ENCODE measurements around the gene GDI2.
A peak's percentile ranks its signal among the peaks of the same experiment; 100 is the strongest.
"Not testable (repeated sequence)": the region's sequence is repeated elsewhere in the genome, so short reads cannot be mapped to it uniquely, and the experiment has no call there.

GDI2 gene

DNA sequence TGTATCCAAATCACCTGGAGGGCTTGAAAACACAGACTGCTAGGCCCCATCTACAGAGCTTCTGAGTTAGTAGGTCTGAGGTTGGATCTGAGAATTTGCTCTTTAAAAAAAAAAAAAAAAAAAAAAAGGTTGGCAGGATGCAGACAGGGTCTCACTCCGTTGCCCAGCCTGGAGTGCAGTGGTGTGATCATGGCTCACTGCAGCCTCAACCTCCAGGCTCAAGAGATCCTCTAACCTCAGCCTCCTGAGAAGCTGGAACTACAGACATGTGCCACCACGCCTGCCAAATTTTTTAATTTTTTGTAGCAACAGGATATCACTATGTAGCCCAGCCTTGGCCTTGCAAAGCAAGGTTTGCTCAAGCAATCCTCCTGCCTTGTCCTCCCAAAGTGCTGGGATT lies 8.0 kb downstream of the GDI2 start:
- H3K4me3 ChIP-seq: no peak overlapping the region
- no peak overlapping the region for H3K27ac ChIP-seq

DNA sequence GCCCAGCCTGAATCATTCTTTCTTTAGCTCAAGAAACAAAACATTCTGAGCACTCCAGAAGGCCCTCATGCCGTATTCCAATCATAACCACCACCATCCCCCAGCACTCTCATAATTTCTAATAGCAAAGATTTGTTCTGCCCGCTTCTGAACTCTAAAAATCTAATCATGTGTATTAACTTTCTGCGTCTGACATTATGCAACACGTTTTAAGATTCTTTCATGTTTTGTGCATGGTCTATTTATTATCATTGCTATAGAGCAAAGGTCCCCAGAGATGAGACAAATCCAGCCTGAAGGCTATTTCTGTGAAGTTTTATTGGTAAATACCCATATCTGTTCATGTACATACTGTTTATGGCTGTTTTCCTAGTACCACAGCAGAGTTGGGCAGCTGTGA lies 8.8 kb downstream of the GDI2 start:
- Histone ChIP-seq H3K4me3 (no peak overlapping the region), H3K27ac (no peak overlapping the region)

GRCh38 chr10:5800782-5801181 lies 12.5 kb downstream of the GDI2 start:
- H3K27ac ChIP-seq: no peak overlapping the region
- H3K4me3 ChIP-seq: no peak overlapping the region

DNA sequence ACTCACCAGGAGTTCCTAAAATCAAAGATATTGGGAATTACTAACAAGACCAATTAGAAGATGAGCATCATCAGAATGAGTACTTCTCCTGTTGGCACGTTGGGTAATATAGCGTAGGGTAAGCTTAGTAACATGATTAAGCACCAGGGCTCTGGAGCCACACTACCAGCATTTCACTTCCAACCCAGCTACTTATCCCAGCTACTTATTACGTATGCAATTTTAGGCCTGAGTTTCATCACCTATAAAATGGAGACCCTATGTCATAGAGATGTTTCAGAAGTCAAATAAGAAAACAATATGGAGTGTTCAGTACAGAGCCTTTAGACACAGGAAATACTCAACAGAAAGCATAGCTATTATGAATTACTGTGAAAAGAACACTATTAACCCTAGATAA lies 19.0 kb downstream of the GDI2 start:
- Histone ChIP-seq H3K4me3 (no peak overlapping the region), H3K27ac (no peak overlapping the region)

DNA sequence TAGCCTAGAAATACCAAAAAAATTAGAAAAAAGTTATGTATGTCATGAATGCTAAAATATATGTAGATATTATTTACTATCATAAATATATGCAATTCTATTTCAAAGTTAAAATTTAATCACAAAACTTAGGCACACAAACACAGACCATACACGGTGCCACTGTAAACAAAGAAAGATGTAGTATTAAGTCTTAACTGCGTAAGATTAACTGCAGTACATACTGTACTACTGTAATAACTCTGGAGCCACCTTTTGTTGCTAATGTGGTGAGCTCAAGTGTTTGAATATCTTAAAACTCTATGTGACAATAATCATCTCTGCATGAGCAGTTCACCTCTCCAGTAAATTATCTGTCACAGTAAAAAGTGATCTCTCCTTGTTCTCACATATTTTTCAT lies 23.6 kb downstream of the GDI2 start:
- Histone ChIP-seq H3K4me3 (no peak overlapping the region), H3K27ac (no peak overlapping the region)

GRCh38 chr10:5788969-5789368 lies 24.3 kb downstream of the GDI2 start:
- H3K27ac ChIP-seq: no peak overlapping the region
- no peak overlapping the region for H3K4me3 ChIP-seq

DNA sequence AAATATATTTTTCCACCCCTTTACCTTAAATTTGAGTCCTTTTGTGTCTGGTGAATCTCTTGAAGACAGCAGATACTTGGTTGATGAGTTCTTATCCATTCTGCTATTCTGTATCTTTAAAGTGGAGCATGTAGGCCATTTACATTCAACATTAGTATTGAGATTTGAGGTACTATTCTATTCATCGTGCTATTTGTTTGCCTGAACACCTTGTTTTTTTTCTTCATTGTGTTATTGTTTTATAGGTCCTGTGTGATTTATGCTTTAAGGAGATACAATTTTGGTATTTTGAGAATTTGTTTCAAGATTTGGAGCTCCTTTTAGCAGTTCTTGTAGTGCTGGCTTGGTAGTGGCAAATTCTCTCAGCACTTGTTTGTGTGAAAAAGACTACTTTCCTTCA lies 29.9 kb downstream of the GDI2 start:
- no peak overlapping the region for H3K4me3 ChIP-seq
- no peak overlapping the region for H3K27ac ChIP-seq

DNA sequence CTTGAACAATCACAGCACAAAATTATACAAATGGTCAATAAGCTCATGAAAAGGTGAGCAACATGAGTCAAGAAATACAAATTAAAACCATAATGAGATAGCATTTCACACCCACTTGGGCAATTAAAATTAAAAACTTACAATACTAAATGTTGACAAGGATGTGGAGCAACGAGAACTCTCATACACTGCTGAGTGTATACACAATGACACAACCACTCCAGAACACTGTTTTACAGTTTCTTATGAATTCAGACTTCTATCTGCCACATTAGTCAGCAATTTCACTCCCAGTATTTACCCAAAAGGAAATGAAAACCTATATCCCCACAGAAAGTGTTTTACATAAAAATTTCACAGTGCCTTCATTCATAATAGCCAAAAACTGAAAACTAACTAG lies 31.1 kb downstream of the GDI2 start:
- H3K27ac ChIP-seq: no peak overlapping the region
- H3K4me3 ChIP-seq: no peak overlapping the region

- H3K27ac ChIP-seq: no peak overlapping the region
- no peak overlapping the region for H3K4me3 ChIP-seq
Measured at GRCh38 chr10:5779730-5780129, 33.5 kb downstream of the GDI2 start.

GRCh38 chr10:5777758-5778157 lies 35.5 kb downstream of the GDI2 start:
- H3K27ac ChIP-seq, H3K4me3 ChIP-seq: not testable (repeated sequence)

DNA sequence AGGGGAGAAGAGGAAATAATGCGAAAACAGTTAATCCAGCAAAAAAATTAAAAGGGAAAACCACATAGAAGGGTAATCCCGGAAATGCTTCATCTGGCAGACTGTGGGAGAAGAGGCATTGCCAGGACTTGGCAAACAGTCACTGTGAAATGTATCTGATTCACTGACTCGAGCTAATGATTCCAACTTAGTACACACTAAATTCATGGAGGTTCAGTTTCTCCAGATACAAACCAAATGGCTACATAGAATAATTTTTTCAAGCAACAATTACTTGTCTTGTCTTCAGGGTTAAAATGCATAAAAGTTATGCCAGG lies 36.4 kb downstream of the GDI2 start:
- H3K4me3 ChIP-seq: no peak overlapping the region
- peak overlapping the region in 13 of 21 experiments; percentile 13 to 85 (median 42) for H3K27ac ChIP-seq

DNA sequence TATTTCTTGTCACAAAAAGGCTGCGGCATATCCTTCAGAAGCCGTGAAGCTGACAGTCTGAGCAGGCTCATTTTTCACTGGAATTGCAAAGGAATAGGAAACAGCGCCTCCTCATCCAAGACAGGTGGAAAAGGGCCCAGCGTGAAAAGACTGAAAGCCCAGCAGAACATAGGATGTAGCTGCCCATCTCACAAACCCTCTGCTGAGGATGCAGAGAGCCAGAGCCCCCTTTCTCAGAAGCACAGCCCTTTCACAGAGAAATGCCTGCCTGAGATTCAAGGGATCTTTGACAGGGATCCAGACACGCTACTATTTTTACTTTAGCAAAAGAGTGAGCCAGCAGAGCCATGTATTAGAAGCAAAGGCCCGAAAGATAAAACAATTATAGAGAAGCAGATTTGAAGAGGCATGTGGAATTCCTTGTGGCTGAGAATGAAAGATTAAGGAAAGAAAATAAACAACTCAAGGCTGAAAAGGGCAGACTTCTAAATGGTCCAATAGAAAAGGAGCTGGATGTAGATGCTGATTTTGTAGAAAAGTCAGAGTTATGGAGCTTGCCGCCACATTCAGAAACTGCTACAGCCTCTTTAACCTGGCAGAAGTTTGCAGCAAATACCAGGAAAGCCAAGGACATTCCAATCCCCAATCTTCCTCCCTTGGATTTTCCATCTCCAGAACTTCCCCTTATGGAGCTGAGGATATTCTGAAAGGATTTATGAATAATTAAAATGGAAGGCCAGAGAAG lies 36.9 kb downstream of the GDI2 start:
- peak overlapping the region in 17 of 21 experiments; percentile 13 to 85 (median 44) for H3K27ac ChIP-seq
- no peak overlapping the region for H3K4me3 ChIP-seq

DNA sequence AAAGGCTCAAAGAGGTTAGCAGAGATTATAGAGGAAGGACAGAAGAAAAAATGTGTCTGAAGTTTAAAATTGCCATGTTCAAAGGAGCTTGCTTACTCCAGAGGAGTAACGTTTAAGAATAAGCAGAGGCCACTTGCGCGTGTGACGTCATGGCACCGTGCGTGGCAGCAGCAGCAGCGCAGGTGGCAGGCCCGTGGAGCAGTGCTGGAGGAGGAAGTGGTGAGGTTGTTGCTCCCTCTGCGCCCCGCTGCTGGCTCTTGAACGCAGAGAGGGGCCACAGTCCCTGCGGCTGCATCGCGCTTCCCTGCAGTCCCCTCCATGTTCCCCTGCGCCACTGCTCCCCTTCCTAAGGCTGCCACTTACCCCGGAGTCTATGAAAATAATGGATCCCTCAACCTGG lies 37.5 kb downstream of the GDI2 start:
- Histone ChIP-seq H3K27ac (peak overlapping the region in 15 of 21 experiments; percentile 13 to 85 (median 42)), H3K4me3 (no peak overlapping the region)

DNA sequence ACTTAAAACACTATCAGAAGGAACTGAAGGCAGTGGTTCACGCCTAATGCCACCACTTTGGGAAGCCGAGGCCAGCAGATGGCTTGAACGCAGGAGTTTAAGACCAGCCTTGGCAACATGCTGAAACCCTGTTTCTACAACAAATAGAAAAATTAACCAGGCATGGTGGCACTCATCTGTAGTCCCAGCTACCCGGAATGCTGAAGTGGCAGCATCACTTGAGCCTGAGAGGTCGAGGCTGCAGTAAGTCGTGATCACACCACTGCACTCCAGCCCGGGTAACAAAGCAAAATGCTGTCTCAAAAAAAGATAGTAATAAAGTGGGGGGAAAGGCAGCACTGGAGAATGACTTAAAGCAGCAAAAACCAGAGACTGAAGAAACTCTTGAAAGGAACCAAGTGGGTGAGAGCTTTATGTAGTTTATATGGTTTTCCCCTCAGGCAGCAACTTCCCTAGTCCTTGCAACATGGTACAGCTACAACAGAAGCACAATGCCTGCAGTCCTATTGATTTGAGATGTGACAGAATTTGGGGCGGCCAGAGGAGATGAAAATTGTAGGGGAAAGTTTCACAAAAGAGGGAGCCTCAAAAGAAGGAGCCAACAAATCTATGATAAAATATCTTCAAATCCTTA lies 38.1 kb downstream of the GDI2 start:
- H3K4me3 ChIP-seq: no peak overlapping the region
- H3K27ac ChIP-seq: peak overlapping the region in 9 of 21 experiments; percentile 13 to 85 (median 42)

DNA sequence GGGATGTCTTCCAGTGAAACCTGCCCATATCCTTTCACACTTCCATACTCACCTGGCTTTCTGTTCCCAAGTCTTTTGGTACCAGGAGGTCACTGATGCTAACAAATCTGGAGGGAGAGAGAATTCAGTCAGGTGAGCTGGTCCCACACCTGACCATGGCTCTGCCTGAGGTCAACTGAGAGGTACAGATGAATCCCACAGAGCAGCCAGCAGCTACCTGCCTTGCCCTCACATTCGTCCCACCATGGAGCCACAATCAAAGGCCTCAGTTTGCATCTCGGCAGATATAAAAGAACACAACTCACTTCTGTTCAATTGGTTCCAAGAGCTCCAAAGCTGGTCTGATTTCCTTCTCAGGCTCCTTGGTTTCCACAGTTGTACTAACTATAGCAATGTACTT lies 47.0 kb downstream of the GDI2 start:
- no peak overlapping the region for H3K4me3 ChIP-seq
- no peak overlapping the region for H3K27ac ChIP-seq

- H3K27ac ChIP-seq: no peak overlapping the region
- H3K4me3 ChIP-seq: no peak overlapping the region
Measured at GRCh38 chr10:5765617-5766016, 47.6 kb downstream of the GDI2 start.

DNA sequence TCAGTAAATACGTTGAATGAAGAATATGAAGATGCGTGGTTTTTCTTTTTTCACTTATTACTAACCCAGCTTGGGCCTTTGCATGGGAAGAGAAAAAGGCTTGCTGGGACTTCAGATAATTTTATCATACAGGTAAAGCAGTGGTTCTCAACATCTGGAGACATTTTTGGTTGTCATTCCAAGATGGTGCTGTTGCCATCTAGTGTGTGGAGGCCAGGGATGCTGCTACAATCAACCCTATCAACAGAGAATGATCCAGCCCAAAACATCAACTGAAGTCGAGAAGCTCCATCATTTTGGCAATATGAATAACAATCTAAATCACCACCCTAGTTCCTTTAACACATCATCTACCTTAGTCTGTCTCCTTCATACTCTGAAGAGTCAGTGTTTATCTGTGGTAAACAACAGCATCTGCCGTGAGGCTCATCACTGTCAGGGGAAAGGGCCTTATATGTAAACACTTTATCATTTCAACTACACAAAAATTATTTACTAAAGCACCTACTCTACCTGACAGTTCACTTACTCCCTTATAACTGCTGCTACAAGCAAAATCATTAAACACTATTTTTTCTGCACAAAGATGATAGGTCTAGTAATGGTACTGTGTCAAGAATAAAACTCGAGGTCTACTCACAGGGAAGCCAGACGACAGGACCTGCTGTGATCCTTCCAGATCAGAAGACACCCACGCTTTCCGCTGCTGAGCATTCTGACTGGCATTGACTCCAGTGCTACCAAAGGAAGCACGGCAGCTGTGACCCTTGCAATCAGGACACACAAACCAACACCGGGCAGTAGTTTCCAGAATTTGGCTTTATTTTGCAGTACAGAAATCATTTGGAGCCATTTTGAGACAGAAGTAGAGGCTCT lies 48.6 kb downstream of the GDI2 start:
- H3K27ac ChIP-seq: no peak overlapping the region
- no peak overlapping the region for H3K4me3 ChIP-seq

DNA sequence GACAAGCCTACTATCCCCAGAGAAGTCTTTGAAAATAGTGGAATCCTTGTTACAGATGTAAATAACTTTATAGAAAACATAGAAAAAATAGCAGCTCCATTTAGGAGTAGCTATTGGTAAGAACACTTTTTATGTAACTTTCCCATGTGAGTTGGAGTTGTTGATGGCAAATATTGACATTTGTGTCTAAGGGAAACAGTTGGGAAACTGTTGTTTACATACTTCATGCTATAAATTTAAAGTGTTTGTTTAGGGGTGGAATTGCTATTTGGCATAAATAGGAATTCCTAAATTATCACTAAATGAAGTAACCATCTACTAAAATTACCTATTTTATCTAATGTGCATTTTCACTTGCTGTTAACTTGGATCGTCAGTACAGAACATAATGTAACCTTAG lies 50.7 kb downstream of the GDI2 start:
- no peak overlapping the region for H3K4me3 ChIP-seq

DNA sequence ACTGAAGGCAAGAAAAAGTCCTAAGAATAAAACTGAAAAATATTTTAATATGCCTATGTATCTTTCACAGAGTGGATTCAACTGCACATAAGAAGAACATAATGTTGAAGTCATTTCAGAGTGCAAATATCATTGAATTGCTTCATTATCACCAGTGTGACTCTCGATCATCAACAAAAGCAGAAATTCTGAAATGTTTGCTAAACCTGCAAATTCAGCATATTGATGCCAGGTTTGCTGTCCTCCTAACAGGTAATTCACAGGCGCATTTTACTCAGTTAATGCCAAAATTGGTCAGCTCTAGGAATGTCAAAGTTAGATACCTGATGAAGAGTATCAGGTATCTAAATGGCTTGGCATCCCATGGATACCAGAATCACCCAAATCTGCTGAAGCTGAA lies 52.0 kb downstream of the GDI2 start:
- Histone ChIP-seq H3K4me3 (no peak overlapping the region), H3K27ac (no peak overlapping the region)

More for the DNA sequence above, 50.7 kb downstream of the GDI2 start:
- H3K27ac ChIP-seq: no peak overlapping the region

DNA sequence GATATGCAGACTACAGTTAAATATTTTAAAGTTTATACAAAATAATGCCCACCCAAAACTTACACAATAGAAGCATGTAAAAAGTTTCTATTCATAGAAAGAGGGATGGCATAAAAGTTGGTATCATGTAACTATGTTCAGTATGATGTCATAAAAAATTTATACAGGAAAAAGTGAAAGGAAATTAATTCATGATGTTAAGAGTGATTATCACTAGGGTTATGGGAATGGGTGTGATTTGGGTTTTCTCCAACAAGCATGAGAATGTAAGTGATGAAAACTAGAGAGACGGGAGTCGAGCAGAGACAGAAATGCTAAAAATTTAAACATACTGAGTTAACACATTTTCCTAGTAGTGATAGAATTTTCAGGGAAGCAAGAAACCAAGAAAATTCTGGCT lies 52.7 kb downstream of the GDI2 start:
- Histone ChIP-seq H3K27ac (no peak overlapping the region), H3K4me3 (no peak overlapping the region)

DNA sequence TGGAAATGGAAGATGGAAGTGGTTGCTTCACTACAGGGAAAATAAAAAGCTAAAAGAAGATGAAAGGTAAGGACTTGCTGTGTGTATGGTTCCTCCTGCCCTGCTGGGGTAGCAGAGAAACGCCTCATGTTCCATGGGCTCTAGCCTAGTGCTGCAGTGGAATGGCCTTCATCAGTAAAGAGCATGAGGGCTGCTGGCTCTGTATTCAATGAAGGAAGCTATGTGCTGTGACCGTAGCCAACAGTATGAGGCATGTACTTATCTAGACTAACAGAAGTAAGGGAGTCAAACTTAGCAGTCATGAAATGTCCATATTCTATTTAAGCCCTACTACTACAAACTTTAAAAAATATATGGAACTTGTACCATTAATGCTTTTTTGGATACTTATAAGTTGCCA lies 54.3 kb downstream of the GDI2 start:
- Histone ChIP-seq H3K4me3 (no peak overlapping the region), H3K27ac (no peak overlapping the region)

Data from skin epidermis (tissue), 12 donors.